HG03342 (cell line): ENCODE measurements around the gene KLF13.

Source experiments
- ATAC-seq: cut with Tn5 transposase; IDR thresholded peaks from one replicate; pipeline ENCODE4 v1.9.1; 2021; ENCODE audit warnings: mild to moderate bottlenecking, moderate library complexity; ENCODE audit not compliant: unreplicated experiment

Gene KLF13

GRCh38 chr15:31298707-31299172 lies 27.9 kb upstream of the KLF13 start:
- no peak for ATAC-seq

GRCh38 chr15:31300208-31300661 lies 26.4 kb upstream of the KLF13 start:
- no peak for ATAC-seq

GRCh38 chr15:31300981-31301672 lies 25.5 kb upstream of the KLF13 start:
- no peak for ATAC-seq

DNA sequence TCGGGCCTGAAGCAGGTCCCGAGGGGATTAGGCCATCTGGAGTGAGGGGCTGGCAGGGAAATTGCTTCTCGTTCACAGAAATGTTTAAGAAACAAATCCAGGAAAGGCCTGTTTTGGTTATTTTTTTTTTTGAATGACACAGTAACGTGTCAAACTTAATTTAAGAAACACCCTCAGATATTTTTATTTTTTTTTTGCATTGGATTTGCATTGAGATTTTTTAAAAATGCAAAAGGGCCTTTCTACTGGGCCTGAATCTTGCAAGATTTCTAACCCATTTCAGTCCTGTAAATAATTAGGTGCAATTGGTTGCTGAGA lies 25.0 kb upstream of the KLF13 start:
- no peak for ATAC-seq

- ATAC-seq, result no peak
These were observed 24.5 kb upstream of the KLF13 start for GRCh38 chr15:31302029-31302657.

GRCh38 chr15:31302778-31303725 lies 23.6 kb upstream of the KLF13 start:
- no peak for ATAC-seq

DNA sequence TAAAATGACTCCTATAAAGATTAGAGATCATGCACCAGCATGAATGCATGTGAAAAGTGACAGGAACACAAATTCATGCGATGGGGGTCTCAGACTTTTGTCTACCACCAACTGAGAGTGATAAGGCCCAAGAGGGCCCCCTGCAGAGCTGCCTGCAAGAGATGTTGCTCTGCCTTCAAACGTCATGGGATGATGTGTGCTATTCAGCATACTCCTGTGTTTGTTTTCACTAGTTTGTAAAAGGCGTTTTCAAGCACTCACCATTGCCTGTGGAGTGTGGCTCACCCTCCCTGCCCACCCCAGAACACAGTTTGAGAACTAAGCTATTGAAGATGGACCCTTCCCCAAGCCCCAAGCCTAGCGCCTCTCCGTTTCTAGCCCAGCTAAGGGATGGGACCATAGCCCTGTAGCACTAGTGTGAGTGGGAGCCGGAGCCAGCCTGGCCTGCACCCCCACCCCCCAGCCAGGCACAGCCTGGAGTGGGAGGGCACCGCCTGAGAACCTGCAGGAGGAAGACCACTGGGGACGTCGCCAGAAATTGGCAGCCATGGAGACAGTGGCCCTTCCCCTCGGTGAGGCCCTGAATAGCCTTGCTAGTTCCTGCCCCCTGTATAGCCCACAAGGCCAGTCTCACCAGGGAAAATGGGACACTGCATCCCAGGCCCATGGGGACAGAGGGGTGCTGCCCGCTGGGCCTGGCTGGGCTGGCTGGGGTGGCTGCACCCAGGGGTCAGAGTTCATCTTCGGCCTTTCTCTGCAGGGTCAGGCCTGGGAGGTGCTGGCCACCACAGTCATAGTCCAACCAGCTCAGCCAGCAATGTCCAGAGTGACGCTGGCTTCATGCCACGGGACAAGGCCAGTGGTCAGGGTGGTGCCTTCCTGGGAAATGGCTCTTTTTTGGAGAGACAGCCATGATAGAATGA lies 22.6 kb upstream of the KLF13 start:
- no peak for ATAC-seq

DNA sequence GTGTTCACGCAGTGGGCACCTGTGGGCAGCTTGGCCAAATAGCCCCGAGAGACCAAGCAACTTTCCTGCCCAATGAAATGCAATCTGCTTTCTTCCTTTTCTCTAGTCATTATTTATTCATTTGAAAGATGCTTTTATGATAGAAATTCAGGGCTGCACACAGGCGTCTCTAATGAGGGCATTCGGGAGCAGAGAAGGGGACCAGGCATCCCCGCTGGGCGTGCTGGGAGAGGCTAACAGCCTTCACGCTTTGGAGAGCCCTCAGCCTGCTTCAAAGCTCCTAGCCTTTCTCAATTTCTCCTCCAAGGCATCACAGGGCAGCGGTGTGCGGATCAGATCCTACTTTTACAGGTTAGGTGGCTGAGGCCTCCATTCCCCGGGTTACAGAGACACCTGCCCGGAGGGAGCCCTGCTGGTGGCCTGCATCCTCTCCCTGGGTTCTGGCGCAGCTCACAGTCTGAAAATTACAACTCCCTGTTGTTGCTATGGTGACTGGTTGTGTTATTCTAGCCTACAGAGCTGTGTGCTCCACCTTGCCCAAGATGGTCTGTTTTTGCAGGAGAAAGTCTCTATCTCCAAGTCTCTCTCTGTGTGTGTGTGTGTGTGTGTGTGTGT lies 21.8 kb upstream of the KLF13 start:
- ATAC-seq, result no peak

DNA sequence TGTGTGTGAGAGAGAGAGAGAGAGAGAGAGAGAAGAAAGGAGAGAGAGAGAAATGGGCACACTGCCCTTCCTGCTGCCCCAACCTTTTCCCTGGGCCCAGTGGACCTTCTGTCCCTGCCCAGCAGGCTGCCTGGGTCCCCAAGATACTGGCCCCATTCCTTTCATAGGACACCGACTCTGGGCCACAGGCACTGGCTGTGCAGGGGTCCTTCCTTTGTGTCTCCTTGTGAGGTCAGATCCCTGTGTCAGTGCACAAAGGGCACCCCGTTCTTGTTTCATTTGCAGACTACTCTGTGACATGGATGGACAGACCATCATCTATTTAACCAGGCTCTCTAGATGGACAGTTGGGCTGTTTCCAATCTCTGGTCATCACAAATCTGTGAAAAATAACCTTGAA lies 21.3 kb upstream of the KLF13 start:
- ATAC-seq, result no peak

DNA sequence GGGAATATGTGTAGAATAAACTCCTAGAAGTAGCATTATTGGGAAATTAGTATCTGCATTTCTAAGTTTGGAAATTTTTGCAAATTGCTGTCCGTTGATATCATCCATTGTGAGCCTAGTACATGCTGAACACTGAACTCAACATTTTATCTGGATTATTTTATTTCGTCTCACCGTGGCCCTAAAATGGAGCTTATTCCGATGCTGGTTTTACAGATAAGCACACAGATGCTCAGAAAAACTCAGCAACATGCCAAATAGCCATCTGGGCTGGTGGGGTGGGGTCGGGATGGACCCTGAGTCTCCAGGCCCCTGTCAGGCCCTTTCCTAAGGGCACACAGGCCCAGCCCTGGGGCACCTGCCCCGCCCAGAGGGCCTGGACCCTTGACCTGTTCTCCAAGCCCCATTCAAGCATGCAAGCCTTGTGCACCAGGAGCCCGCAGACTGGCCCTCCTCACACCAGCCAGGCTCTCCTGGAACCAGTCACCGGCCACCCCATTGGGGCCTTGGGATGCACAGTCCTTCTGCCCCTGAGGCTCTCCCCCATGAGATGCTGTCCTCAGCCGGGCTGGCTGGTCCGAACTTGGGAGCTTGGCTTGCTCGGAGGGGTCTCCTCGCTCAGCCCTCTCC lies 20.7 kb upstream of the KLF13 start:
- ATAC-seq, result no peak

DNA sequence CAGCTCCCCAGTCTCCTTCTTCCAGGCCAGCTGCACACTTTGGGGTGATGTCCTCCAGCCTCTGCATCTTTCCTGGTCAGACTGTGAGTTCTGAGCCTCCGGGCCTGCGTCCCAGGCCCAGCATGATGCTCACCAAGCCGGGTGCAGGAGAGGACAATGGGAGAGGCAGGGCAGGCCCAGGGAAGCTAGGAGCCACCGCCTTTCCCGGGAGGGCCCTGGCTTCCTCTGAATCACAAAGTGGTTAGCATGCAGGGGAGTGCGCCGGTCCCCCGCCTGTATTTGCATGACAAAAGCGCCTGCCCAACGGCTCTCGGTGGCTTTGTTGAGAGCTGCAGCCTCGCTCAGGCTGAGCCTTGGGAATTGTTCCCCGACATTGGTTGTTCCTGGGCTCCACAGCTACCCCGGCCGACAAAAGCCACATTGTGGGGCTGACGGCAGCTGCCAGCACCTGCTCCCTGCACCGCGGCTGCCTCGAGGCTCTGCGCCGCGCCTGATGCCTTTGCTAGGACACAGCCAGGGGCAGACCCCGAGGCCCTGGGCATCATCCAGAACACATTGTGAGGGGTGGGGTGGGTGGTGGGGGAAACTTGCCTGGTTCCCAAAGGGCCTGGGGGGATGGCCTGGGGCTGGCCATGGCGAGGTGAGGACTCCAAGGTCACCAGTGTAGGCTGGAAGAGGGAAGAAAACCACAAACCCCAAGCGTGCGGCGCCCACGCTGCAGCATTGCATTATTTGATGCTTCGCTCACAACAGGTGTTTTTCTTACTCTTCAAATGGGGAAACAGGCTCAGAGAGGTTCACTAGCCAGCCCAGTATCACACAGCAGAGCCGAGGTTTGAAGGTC lies 20.0 kb upstream of the KLF13 start:
- no peak for ATAC-seq

DNA sequence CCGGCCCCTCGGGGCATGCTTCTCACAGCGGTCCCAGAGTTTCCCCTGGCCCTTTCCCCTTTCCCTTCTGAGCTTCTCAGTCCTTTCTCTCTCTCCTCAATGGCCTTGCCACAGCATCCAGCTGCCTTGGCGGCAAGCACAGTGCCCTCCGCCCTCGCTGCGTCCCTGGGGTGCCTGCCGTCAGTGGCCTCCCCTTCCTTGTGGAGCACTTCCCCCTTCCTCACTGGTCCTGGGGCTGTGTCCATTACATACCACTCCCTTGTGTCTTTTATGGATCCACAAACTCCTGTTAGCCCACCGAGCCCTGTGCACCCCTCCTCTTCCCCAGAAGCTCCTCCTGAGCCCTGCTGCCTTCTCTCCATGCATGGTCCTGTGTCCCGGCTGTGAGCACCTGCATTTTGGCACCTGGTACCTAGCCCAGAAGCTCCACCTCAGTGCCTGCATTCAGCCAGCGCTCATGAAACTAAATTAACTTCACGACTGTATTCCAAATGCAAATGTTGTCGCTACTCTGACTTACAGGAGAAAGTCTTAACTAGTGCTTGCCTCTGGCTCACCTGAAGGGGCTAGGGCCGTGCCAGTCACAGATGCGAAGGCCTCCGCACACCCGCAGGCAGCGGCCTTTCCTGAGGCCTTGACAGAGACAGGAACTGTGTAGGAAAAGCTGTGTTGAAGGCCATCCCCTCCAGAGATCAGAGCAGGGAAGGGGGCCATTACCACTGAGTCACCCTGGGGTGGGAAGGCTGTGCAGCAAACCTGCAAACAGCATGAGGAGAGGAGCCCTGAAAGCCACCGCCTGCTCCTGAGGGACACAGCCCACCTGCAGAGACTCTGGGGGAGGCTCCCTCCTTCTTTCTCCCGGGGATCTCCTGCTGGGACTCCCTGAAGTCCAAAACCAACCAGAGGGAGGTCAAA lies 19.1 kb upstream of the KLF13 start:
- ATAC-seq, result no peak

GRCh38 chr15:31308185-31308639 lies 18.4 kb upstream of the KLF13 start:
- ATAC-seq, result no peak

DNA sequence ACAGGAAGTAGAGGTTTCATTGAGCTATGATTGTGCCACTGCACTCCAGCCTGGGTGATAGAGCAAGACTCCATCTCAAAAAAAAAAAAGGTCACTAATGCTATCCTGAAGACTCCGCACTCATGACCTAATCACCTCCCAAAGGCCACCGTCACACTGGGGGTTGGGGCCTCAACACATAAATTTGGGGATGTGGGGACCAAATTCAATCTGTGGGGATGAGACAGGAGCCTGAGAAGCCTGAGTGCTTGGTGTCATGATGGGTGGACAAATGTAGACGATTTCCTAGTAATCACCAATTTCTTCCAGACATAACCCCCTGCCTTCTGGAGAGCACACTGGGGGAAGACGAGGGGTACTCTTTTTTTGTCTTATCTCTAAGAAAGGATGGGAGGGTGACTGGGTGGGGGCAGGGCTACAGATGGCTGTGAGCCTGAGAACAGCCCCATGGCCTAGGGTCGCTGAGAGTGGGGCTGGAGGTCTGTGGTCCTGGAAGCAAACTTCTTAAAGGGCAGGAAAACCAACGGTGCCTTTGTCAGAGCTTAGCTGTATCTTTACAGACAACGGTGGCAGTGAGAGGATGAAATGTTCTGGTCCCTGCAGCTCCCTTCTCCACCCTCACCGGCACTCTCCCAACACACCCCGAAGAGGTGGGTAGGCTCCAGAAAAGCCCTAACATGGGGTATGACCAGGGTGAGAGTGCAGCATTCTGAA lies 16.6 kb upstream of the KLF13 start:
- no peak for ATAC-seq

GRCh38 chr15:31311735-31312619 lies 14.7 kb upstream of the KLF13 start:
- ATAC-seq, result no peak

- ATAC-seq, result no peak
These were observed 13.4 kb upstream of the KLF13 start for GRCh38 chr15:31313223-31313622.
